Central memory CD8-positive, alpha-beta T cell (primary cell): ENCODE results near the gene UQCRQ.

Experiments
- ATAC-seq: fragments of 150-1000 bp; cut with Tn5 transposase; replicated peaks from 2 replicates; pipeline ENCODE4 v1.10.0; 2022; ENCODE audit warnings: mild to moderate bottlenecking, moderate FRiP score, moderate number of reproducible peaks; ENCODE audit not compliant: poor library complexity, severe bottlenecking; ENCODE audit errors: extremely low read depth
- DNase-seq, 2 donors: peaks; one replicate each; pipeline ENCODE4 v3.0.0; 2021; ENCODE audit warnings: low spot score in 2 of 2
- H3K27ac Mint-ChIP-seq: one replicate; pipeline ENCODE4 v1.8.0; 2022; ENCODE audit warnings: low read depth, mild to moderate bottlenecking, moderate library complexity, mixed read lengths
- H3K27me3 Mint-ChIP-seq: one replicate; pipeline ENCODE4 v1.8.0; 2022; ENCODE audit warnings: mixed read lengths
- H3K36me3 Mint-ChIP-seq: one replicate; pipeline ENCODE4 v1.8.0; 2022; ENCODE audit warnings: mild to moderate bottlenecking, moderate library complexity, mixed read lengths; ENCODE audit not compliant: insufficient read depth
- H3K4me1 Mint-ChIP-seq: one replicate; pipeline ENCODE4 v1.8.0; 2022; ENCODE audit warnings: mixed read lengths
- H3K4me3 Mint-ChIP-seq: one replicate; pipeline ENCODE4 v1.8.0; 2022; ENCODE audit warnings: mild to moderate bottlenecking, moderate library complexity, mixed read lengths
- H3K9me3 Mint-ChIP-seq: one replicate; pipeline ENCODE4 v1.8.0; 2022; ENCODE audit warnings: mixed read lengths

The UQCRQ gene

DNA sequence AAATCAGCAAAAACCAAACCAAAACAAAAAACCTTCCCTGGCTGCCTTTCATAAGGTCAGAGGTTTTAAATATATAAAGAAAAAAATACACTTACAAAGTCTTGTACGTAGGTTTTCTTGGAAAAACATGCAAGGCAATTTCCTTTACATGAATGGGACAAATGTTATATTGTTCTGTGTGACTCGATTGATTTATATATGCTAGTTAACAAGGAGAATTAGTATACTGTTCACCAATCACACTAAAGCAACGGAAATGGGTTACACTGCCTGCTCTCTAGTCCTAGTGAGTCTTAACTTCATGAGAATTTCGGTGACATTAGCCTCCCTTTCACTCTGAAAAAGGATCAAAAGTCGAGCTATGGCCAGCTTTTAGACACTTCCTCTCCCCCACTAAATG is 5.7 kb upstream of the UQCRQ start:
- Mint-ChIP-seq H3K36me3 (no peaks in the 10 kb centered on the region), H3K9me3 (no peaks in the 10 kb centered on the region), H3K27me3 (peaks cover 17% of the 10 kb centered on the region), H3K4me1 (peaks cover 6% of the 10 kb centered on the region), H3K27ac (no peak overlapping the region), H3K4me3 (no peak overlapping the region)
- DNase-seq (no peak), ATAC-seq (no peak)

DNA sequence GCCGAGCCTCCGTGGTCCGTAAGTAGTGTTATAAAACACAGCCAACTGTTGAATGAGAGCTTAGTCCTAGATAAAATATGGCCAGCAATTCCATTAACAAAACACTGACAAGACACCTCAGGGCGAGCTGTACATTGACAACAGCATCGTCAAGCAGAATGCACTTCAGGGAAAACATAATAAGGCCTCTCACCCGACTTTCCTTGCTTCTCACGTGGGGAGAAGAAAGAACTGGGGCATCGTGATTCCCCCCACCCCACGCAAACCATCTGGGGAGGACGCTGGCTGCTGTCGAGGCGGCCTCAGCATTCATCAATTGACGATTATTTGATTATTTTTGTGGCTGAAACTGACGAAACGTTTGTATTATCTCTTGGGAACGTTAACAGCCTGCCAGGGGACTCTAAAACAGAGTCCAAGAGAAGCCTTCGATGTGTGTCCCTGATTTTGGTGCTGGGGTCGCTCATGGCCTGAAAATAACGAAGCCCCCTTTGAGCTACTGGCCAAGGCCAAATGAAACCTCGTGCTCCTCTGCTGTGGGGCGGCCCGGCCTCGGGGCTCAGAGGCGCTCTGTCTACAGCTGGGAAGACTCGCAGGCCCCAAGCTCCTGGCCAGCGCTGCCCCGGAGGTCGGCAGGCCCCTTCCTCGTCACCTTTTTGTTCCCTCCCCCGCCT is 637 bp upstream of the UQCRQ start:
- no peaks in the 10 kb centered on the region for H3K27me3 Mint-ChIP-seq
- H3K27ac Mint-ChIP-seq: peak overlapping the region; percentile 99
- peak overlapping the region; percentile 94 for H3K4me3 Mint-ChIP-seq
- ATAC-seq (peak; percentile 21), DNase-seq (no peak)
- H3K4me1 Mint-ChIP-seq: peaks cover 26% of the 10 kb centered on the region
- no peaks in the 10 kb centered on the region for H3K9me3 Mint-ChIP-seq
- H3K36me3 Mint-ChIP-seq: peaks cover 15% of the 10 kb centered on the region

DNA sequence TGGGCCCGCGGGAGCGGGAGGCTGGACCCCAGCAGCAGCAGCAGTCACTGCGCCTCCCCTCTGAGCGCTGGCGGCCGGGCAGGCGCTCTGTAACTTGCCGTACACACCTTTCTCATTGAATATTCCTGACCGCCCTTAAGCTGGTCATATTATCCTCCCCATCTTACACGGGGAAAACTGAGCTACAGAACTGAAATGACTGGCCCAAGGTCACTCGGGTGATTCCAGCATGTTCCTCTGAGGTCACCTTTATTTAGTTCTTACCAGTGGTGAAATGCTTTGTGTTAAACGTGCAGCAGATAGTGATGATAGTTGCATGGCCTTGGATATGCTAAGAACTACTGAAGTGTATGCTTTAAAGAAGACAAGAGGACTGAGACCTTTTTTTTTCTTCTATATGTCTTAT is 607 bp downstream of the UQCRQ start:
- H3K4me1 Mint-ChIP-seq: peaks cover 26% of the 10 kb centered on the region
- no peaks in the 10 kb centered on the region for H3K27me3 Mint-ChIP-seq
- no peaks in the 10 kb centered on the region for H3K9me3 Mint-ChIP-seq
- H3K4me3 Mint-ChIP-seq: peak overlapping the region; percentile 94
- no peak for DNase-seq
- H3K36me3 Mint-ChIP-seq: peaks cover 16% of the 10 kb centered on the region
- peak overlapping the region; percentile 99 for H3K27ac Mint-ChIP-seq
- ATAC-seq: no peak

DNA sequence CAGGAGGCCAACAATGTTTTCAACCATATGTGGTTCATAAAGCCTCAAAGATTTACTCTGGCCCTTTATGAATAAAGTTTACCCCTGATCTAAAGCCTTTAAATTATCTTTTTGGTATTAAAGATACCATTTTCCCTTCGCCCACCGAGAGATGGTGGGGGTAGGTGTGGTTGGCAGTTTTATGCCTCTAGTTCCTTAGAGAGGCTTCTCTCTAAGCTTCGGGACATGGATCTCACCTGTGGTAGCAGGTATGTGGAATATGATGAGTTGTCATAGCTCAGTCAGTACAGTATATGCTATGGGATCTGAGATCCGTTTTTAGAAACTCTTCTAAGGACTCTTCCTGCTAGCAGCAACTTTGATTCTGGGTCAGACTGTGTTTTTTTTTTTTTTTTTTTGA is 2.3 kb downstream of the UQCRQ start:
- peaks cover 26% of the 10 kb centered on the region for H3K4me1 Mint-ChIP-seq
- no peaks in the 10 kb centered on the region for H3K27me3 Mint-ChIP-seq
- no peak for ATAC-seq
- DNase-seq: no peak
- H3K36me3 Mint-ChIP-seq: peaks cover 22% of the 10 kb centered on the region
- H3K27ac Mint-ChIP-seq: no peak overlapping the region
- H3K9me3 Mint-ChIP-seq: no peaks in the 10 kb centered on the region
- H3K4me3 Mint-ChIP-seq: no peak overlapping the region

DNA sequence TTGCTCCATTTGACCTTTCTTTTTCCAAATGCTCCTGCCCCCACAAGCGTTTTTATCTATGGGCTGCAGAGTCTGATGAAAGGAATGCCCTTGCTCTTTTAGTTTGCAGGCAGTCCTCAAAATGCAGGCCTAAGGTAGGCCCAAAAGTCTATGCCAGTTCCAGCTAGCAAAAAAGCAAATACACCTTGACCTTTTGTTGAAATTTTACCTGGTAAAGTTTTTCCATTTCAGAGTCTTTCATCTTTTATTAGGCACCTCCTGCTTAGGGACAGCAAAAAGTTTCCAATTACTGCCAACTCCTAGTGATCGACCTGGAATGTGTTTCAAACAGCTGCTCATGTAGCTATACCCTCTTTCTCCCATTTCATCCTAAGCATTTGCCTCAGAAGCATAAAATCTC is 4.4 kb downstream of the UQCRQ start:
- Mint-ChIP-seq H3K27me3 (no peaks in the 10 kb centered on the region), H3K27ac (no peak overlapping the region), H3K4me3 (no peak overlapping the region), H3K4me1 (peaks cover 19% of the 10 kb centered on the region), H3K9me3 (no peaks in the 10 kb centered on the region), H3K36me3 (peaks cover 27% of the 10 kb centered on the region)
- ATAC-seq (no peak), DNase-seq (no peak)

DNA sequence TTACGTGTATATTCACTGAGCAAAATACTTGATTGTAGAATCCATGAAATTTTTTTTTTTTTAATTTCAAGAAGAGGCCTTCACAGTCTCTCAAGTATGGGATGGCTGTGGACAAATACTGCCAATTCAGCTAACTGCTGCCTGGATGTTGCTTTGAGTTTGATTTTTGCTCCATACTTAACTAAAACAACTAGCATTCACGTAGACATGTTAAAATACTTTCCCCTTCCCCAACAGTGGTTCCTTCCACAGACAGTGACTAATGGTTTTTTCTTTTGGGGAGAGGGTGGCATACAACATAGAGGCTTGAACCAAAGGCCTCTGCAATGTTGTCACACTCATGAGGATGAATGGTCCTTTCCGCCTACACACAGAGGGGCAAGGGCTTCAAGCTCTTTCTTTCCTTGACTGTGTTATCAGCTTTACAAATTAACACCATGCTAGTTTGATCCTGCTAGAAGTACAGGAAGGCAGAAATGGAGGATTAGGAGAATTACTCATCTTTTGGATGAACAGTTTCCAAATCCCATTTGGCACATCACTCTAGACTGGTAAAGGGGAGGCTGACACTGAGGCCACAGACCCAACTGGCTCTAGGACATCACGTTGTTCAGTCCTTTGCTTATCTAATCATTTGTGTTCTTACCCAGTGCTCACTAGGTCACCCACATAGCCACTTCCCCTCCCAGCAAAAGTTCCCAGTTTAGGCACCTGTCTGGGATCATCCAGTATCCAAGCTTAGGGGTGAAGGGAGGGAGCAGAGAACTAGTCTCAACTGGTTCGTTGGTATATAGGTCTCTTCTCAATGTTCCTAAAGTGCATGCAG is 5.2 kb downstream of the UQCRQ start:
- no peaks in the 10 kb centered on the region for H3K9me3 Mint-ChIP-seq
- H3K4me1 Mint-ChIP-seq: peaks cover 10% of the 10 kb centered on the region
- peaks cover 22% of the 10 kb centered on the region for H3K36me3 Mint-ChIP-seq
- ATAC-seq (no peak), DNase-seq (no peak)
- no peak overlapping the region for H3K4me3 Mint-ChIP-seq
- H3K27ac Mint-ChIP-seq: no peak overlapping the region
- no peaks in the 10 kb centered on the region for H3K27me3 Mint-ChIP-seq

DNA sequence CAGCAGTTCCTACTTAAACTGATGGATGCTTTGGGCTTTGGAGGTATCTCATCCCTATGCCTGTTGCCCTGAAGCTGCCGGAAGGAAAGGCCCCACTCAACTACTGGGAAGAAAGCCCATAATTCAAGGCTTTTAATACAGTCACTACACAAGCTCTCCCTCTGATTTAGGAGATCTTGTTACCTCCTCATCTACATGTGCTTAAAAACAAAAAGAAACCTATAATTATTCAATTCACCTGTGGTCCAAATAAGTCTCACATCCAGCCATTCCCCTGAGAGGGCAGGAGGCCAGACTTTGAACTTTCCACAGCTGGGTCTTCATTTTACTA is 6.3 kb downstream of the UQCRQ start:
- no peak for ATAC-seq
- H3K4me1 Mint-ChIP-seq: peaks cover 1% of the 10 kb centered on the region
- no peak overlapping the region for H3K4me3 Mint-ChIP-seq
- H3K27ac Mint-ChIP-seq: peak overlapping the region; percentile 35
- DNase-seq: no peak
- peaks cover 19% of the 10 kb centered on the region for H3K36me3 Mint-ChIP-seq
- H3K27me3 Mint-ChIP-seq: no peaks in the 10 kb centered on the region
- H3K9me3 Mint-ChIP-seq: no peaks in the 10 kb centered on the region

DNA sequence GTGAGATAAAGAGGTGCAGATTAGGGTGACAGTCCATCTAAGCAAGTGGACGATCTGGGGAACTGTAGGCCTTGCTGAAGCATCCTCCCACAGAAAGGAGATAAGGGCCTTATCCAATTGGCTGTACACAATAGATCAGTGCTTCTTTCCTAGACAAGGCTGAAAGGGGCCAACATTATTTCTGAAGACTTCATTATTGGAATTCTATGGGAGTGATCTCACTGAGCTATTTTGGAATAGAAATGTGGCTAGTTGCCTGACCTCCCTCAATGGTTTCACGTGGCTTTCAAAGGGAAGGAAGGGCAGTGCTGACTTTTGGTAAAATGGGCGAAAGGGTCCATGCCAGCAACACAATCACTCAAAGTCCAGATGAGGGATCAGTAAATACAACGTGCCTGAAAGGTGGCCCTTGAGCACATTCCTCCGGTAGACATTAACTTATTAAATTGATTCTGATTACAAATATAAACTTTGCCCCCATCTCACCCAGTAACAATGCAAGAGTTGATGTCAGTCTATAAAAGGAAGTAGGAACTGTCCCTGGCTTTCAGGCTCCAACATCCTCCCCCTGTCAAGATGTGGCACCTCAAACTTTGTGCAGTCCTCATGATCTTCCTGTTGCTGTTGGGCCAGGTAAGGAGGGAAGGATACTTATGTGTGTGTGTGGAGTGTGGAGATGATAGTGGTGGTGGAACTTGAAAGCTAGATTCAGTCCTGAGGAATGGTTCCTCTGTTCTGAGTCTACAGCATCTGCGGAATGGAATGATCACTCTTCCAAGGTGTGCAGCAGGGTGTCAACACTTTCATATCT is 6.9 kb downstream of the UQCRQ start, which contains the start of gene LEAP2:
TSS of gene LEAP2 (plus strand) at position 550 of the 811 bp plus-strand sequence. CDS start at position 577, 27 bp downstream.
- Mint-ChIP-seq H3K27me3 (no peaks in the 10 kb centered on the region), H3K9me3 (no peaks in the 10 kb centered on the region), H3K4me3 (no peak within 1 kb of the TSS), H3K36me3 (peaks cover 19% of the 10 kb centered on the region), H3K27ac (peak within 1 kb of the TSS; percentile 35), H3K4me1 (no peaks in the 10 kb centered on the region)
- no peak for DNase-seq
- no peak for ATAC-seq

DNA sequence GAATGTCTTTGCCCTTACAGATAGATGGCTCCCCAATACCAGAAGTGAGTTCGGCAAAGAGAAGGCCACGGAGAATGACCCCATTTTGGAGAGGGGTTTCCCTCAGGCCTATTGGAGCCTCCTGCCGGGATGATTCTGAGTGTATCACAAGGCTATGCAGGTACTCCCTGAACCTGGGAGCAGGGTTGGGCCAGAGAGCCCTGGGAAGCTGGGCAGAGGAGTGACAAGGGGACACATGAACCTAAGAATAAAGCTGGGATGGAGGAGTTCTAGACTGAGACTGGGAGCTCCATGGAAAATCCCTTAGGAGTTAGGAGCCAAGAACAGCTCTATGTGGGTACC is 7.5 kb downstream of the UQCRQ start:
- H3K36me3 Mint-ChIP-seq: peaks cover 22% of the 10 kb centered on the region
- no peak overlapping the region for H3K27ac Mint-ChIP-seq
- DNase-seq (no peak), ATAC-seq (no peak)
- no peaks in the 10 kb centered on the region for H3K27me3 Mint-ChIP-seq
- H3K4me3 Mint-ChIP-seq: no peak overlapping the region
- no peaks in the 10 kb centered on the region for H3K9me3 Mint-ChIP-seq
- H3K4me1 Mint-ChIP-seq: no peaks in the 10 kb centered on the region

DNA sequence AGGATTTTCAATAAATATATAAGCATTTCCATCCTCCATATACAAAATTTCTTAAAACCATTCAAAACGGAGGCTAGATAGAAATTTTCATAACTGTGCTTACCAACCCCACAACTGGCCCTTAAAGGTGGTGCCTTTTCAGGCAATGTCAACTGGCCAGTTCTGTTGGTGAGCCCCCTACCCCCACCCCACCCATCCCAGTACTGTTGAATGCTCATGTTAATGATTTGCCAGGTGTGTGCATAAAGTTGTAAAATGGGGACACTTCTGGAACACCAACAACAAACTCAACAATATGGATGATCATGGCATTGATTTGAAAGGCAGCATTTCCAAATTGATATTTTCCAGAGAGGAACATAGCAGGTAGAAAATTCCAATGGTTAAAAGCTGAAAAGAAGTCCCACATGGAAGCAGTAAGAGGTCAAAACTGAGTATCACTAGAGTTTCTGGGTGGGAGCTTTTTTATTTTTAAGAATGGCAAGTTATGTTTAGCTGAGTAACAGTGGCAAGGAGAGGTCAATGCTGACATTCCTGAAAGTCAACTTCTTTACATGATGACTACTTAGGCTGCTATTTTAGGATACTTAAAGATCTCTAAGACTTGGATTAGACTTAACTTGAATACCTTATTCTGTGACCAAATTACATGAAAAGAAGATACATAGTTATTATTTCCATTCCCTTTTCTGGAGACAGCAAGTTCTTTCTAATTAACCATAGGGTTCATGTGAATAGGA is 9.7 kb downstream of the UQCRQ start:
- Mint-ChIP-seq H3K9me3 (no peaks in the 10 kb centered on the region), H3K27me3 (no peaks in the 10 kb centered on the region), H3K36me3 (peaks cover 24% of the 10 kb centered on the region), H3K4me3 (no peak overlapping the region), H3K4me1 (no peaks in the 10 kb centered on the region), H3K27ac (no peak overlapping the region)
- ATAC-seq: no peak
- no peak for DNase-seq

DNA sequence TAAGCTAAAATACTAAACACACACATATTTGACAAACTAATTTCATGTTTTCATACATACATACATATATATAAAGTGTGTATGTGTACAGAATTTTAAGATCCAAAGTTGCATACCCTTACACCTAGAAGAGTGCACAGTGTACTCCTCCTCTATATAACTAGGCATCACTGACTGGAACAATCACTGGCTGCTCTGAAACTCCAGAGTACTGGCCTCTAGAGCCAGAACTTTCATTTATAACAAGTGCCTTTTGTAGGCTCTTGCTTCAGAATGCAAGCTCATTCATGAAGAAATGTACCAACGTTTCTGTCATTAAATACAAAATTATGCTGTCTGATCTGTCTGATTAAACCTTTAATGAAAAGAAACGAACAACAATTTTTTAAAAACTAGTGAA is 11.0 kb downstream of the UQCRQ start:
- Mint-ChIP-seq H3K4me3 (no peak overlapping the region), H3K27ac (no peak overlapping the region), H3K36me3 (peaks cover 30% of the 10 kb centered on the region), H3K4me1 (no peaks in the 10 kb centered on the region), H3K27me3 (no peaks in the 10 kb centered on the region), H3K9me3 (no peaks in the 10 kb centered on the region)
- ATAC-seq: no peak
- no peak for DNase-seq

DNA sequence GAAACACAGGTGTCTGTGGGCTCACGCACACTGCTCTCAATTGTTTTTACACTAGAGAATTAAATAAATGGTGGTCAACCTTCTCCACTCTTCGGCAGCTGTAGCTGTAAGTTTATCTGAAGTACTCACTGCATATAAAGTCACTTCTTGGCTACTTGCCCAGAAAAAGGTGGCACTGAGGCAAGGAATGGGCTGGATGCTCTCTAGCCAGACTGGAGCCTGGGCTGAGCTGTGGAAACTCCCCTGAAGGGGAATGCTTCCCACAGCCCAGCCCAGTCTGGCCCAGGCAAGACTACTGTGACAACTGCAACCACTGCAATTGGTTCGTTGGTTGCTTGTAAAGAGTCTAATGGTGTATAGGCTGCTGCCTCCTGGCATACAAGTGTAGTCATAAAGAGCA is 11.5 kb downstream of the UQCRQ start:
- Mint-ChIP-seq H3K27ac (no peak overlapping the region), H3K9me3 (no peaks in the 10 kb centered on the region), H3K27me3 (no peaks in the 10 kb centered on the region), H3K4me3 (no peak overlapping the region), H3K36me3 (peaks cover 35% of the 10 kb centered on the region), H3K4me1 (no peaks in the 10 kb centered on the region)
- no peak for DNase-seq
- no peak for ATAC-seq
